ENCODE data around the gene EXOSC2.
A peak's percentile ranks its signal among the peaks of the same experiment; 100 is the strongest.
"Not testable (repeated sequence)": the region's sequence is repeated elsewhere in the genome, so short reads cannot be mapped to it uniquely, and the experiment has no call there.

Gene EXOSC2

DNA sequence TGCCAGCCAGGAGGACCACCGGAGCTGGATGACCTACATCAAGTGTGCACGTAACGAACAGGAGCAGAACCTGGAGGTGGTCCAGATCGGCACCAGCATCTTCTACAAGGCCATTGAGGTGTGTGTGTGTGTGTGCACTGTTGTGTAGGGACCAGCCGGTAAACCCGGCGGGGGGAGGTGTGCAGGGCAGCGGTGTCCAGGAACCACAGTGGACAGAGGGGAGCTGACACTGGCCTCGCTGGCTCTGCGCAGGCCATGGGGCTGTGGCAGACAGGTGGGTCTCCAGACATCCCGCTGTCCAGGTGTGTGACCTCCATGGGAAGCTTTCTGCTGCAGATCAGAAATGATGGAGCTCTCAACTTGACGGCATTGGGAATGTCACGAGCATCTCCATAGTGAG lies 25.4 kb upstream of the EXOSC2 start:
- DNase-seq: no peak

DNA sequence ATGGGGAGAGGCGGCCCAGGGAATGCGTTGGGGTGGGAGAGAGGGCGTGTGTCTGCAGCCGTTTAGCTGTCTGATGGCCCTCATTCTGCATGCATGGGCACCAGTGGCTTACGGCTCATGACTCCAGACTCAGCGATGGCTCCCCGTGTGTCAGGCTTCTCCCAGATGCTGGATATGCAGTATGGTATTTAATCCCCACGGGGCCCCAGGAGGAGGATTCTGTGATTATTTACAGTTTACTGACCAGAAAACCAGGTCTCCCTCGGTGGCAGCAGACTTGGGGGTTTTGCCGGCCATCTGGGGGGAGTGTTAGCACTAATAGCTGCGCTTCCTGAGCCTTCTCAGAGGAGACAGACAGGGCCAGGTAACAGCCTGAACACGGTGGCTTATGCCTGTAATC lies 24.9 kb upstream of the EXOSC2 start:
- no peak for DNase-seq

DNA sequence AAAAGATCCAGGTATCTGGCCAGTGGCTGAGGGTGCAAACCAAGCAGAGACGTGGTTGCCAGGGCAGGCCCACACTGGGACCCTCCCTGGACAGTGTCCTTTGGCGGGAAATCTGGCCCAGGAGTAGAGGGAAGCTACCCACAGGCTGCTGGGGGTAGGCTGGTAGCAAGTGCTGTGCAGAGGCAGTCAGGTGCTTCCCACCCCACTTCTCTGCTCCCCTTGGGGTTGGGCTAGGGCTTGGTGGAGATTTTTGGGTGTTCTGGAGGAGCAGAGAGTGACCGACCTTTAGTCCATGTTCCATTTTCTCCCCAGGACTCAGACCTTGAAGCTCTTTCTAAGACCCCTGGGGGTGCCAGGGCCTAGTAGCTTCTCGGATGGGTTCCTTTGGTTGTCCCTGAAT lies 23.6 kb upstream of the EXOSC2 start:
- DNase-seq: no peak

DNA sequence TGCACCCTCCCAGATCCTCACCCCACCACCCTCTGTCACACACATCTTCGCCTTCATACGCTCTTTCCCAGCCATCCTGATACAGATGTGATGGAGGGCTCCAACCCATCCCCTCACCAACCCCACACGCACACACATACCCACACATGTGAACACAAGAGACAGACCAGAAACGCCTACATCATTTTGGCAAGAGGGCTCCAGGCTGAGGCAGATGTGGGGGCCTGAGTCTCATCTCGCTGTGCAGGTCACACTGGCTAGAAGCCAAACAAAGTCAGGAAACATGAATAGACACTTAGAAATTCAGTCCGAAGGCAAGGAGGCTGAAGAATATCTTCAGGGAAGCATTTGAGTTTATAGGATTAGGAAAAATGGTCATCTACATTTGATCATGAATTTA lies 22.9 kb upstream of the EXOSC2 start:
- DNase-seq: no peak

DNA sequence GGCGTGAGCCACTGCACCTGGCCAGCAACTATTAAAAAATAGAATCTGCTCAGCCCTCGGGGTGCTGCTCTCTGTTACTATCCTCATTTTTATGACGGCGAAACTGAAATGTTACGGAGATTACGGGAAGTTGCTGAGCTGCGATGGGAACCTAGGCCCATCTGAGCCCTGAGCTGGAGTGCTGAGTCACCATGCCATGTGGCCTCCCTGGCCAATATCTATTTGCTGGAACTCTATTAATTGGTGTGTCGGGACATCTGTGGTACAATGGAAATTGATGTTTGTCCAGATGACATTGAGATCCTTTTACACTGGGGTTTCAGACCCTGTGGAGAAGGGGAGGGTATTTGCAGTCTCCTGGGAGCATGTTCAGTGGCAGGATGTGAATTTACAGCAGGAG lies 21.1 kb upstream of the EXOSC2 start:
- DNase-seq: no peak

DNA sequence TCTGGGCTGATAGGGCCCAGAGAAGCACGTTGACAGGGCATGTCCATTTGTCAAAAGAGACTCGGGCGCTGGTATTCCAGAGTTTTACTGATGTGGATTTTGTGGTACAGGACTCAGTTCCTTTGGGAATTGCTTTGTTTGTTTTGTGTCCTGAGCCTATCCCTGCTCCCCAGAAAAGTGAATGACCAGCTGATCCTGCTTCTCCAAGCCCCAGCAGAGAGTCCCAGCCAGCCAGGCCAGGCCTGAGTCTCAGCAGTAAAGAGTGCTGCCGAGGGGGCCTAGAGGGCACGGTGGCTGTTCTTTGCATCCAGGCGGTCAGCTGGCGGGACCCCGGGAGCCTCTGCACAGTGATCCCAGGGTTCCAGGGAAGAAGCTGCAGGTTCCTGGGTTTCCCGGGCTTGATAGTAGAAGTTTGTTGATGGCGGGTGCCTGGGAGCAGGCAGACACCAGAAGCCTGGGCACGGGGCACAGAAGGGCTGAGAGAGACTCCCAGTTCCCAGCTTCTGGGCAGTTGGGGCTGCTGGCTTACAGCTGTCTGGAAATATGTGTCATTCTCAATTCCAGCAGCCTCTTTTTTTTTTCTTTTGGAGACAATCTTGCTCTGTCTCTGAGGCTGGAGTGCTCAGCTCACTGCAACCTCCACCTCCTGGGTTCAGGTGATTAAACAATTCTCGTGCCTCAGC lies 20.5 kb upstream of the EXOSC2 start:
- DNase-seq: no peak

DNA sequence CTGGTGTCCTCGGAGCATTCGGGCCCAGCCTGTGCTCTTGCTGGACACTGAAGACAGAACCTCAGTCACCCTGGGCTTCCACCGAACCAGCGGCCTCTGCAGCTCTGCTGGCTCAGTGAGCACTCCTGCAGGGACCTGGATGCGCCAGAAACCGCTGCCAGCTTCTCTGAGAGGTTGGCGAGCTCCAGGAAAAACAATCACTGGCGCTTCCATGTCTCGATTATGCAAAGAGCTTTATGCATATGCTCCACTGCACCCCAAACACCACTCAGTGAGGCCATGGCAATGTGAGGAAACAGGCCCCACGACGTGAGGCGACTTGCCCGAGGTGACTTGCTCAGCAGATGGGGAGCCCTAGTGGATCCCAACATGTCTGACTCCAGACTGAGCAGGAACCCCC lies 18.2 kb upstream of the EXOSC2 start:
- no peak for DNase-seq

DNA sequence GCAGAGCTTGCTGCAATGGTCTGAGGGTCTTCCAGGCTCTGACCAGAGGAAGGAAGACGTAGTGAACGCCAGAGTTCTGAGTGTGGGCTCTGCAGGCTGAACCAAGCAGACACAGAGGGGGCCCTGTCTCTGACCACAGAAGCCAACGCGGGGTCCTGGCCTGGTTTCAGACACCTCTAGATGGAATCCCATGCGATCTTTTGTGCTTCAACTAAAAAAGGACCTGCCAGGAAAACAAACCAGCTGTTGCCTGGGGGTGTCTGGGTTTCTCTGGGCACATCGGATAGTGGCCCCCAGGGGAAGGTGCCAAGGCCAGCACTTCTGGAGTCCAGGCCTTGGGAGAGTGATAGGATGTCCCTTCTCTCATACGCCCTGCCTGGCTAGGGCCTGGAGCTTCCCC lies 16.3 kb upstream of the EXOSC2 start:
- DNase-seq: no peak

DNA sequence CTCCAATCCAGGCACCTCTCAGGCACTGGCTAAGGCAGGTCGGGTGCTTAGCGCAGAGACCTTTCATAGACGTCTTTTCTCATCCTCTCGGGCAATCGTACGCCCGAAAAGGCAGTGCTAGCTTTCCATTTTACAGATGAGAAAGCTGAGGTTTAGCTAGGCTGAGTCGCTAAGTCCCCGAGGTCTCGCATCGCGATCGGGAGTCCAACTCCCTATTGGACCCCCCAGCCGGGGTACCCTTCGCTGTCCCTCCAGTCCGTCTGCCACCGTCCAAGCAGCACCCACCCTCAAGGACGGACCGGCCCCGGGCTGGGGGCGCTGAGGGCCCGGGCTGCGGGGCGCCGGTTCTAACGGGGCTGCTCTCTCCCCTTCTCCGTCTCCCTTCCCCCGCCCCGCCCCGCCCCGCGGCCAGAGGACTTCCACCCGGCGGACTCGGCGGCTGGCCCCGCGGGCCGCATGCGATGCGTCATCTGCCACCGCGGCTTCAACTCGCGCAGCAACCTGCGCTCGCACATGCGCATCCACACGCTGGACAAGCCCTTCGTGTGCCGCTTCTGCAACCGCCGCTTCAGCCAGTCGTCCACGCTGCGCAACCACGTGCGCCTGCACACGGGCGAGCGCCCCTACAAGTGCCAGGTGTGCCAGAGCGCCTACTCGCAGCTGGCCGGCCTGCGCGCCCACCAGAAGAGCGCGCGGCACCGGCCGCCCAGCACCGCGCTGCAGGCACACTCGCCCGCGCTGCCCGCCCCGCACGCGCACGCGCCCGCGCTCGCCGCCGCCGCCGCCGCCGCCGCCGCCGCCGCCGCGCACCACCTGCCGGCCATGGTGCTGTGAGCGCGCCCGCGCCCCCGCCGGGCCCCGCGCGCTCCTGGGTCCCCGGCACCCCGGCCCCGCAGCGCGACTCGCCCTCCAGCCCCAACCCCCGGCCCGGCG lies 12.5 kb upstream of the EXOSC2 start:
- peak; percentile 72 to 93 (median 90) for DNase-seq

DNA sequence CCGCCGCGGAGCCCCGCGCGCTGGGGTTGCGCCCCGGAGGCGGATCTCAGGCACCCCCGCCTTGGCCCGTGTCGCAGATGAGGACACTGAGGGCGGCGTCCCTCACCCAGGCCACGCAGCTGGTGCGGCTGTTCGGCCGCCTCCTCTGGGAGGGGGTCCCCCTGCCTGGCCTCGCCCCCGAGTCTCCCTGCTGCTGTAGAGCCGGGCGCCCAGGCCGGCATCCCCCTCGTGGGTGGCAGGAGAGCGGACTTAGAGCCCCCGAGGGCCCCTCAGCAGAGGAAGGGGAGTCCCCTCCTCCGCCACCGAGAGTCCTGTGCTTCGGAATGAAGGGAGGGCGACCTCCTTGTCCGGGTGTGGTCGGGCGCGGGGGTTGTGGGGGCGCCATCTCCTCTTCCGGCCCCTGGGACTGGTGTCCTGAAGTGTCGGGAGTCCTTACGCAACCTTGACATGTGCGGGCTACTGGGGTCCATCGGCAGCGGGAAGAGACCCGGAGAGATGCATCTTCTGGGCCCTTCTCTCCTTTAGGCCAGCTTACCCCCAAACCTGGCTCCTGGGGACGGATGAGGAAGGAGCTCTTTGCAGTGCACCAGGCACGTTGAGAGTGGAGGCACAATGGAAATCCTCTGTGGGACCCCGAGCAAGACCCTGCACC lies 11.7 kb upstream of the EXOSC2 start:
- peak in 2 of 3 experiments; percentile 73 to 78 for DNase-seq

DNA sequence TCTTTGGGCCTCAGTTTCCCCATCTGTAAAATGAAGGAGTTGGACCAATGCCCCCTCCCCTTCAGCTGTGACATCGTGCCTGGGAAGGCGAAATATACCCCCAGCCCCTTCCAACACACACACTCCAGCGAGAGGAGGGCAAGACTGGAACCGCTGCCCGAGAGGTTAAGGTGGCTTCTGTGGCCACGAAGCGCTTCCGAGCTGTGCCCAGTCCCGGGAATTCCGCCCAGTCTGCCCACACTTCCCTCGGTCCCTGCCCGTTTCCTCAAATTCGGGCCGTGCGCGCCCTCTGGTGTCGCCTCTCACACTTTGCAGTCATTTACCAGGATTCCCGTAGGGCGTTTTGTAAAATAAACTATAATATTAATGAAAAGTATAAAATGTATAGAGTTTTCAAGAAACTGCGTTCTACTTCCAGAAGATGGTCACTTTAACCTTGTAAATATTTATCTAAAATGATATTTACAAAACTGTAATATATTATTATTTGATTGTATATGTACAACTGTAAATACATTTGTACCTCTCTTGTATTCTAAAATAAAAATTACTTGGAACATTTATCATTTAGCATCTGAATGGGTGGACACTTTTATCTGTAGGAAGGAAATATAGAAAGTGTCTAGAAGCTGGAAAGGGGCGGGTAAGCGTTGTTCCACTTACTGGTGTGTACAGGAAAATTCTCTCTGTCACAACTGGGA lies 11.0 kb upstream of the EXOSC2 start:
- peak; percentile 78 to 92 (median 82) for DNase-seq

DNA sequence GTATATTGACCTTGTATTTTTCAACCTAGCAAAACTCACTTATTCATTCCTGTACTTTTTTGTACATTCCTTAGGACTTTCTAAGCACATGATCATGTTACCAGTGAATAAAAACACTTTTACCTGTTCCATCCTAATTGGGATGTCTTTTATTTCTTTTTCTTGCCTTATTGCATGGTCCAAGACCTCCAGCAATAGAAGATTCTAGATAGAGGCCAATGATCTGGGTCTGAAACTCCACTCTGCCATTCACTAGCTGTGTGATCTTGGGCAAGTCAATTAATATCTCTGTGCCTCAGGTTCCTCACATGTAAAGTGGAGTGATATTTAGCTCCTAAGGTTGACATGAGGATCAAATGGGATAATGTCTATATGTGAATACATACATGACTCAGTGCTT lies 8.5 kb upstream of the EXOSC2 start:
- DNase-seq: no peak

DNA sequence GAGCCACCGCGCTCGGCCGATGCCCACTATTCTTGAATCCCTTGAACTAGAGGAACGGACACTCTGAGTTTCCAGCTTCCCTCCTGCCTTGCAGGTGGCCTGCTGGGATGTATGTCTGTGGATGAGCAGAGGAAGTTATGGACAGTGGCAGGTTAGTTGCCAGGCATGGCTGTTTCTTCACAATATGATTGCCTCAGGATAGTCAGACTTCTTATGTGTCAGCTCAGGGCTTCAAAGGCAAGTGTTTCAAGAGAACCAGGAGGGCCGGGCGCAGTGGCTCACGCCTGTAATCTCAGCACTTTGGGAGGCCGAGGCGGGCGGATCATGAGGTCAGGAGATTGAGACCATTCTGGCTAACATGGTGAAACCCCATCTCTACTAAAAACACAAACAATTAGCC lies 7.6 kb upstream of the EXOSC2 start:
- DNase-seq: not testable (repeated sequence)

DNA sequence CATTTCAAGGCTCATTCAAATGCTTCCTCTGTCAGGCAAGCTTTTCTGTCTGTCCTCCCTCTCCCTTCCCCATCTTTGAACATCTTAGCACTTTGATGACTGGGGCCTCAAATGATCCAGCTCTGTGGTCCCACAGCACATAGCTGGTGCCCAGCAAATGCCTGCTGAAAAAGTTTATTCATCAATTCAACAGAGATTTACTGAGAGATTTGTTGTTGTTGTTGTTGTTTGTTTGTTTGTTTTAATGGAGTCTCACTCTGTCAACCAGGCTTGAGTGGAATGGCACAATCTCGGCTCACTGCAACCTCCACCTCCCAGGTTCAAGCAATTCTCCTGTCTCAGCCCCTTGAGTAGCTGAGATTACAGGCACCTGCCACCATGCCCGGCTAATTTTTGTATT lies 6.0 kb upstream of the EXOSC2 start:
- DNase-seq: no peak

DNA sequence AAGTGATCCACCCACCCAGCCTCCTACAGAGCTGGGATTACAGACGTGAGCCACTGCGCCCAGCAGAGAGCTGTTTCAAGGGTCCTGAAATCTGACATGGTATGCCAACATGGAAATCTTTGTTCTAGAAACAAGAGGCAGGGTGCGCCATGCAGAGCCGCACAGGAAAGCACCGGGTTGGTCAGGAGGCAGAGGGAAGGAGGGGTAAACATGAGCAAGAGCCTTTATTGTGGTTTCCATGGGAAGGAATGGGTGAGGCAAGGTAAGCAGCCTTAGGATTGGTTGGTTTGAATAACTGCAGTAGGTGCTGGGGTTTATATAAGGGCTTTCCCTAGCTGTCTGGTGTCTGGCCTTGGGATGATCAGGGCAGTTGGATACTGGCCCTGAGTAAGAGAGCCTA lies 5.5 kb upstream of the EXOSC2 start:
- DNase-seq: no peak

DNA sequence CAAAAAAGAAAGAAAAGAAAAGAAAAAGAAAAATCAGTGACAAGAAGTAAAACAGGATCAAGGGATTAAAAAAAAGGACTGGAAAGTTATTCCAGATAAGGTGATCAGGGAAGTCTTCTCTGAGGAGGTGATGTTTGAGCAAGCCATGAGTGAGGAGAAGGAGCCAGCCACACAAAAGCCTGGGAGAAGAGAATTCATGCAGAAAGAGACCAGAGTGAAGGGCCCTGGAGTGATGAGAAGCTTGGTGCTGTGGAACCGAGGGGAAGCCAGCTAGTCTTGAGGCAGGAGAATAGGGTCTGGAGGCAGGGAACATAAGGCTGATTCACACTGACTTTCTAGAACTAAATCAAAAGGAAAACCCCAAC lies 4.0 kb upstream of the EXOSC2 start:
- no peak for DNase-seq

DNA sequence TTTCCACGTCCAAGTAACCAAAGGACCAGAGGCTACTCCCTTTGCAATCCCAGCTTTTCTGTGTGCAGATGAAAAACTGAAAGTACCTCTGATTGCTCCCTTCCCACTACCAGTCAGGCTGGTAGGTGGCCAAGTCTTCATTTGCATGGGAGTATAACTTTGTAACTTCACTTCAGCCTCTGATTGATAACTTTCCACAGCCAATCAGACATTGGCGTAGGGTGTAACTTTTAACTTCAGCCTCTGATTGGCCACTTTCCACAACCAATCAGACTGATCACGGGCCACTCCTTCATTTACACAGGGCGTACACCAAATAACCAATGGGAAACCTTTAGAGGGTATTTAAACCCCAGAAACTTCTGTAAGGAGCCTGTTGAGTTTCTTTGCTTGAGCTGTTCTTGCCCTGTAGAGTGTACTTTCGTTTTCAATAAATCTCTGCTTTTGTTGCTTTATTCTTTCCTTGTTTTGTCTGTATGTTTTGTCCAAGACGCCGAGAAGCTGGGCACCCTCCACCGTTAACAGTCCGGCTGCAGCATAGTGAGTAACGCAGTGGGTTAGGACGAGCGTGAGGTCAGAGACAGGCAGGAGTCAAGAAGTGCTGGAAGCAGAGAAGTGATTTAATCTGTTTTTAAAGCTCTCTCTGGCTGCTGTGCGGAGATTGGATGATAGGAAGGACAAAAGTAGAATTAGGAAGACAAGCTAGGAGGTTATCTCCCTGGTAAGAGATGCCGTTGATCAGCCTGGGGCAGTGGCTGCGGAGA lies 3.5 kb upstream of the EXOSC2 start:
- DNase-seq: peak; percentile 59 to 91 (median 81)

DNA sequence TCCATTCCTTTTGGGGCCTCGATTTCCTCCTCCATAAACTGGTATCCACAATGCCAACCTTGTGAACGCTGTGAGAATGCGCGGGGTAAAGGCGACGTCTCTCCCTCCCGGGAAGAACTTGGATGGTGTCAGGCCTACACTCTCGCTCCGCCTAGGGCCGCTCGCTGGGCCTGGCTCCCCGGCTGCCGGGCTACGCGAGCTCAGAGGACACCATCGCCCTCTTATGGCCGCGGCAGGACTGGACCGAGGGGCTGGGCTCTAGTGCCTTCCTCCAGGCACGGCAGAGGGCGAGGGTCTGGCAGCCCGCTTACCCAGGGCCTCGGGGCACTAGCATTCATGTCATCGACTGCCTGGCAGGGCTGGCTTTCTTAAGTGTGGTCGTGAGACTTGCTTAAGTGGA lies 1.3 kb upstream of the EXOSC2 start:
- DNase-seq: no peak

DNA sequence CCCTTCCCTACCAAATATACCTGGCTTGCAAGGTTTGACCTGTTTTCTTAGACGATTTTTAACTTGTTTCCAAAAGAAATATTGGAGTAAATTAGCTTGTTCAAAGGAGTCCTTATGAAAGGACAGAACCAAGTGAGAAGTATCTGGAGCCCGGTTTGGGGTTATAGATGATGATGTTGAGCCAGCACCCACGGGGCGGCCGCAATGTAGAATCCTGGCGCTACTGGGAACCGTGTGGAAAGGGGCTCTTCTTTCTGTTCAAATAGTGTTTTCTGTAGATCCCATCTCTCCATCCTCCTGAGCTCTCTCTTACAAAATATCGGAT lies 517 bp upstream of the EXOSC2 start:
- DNase-seq: no peak

DNA sequence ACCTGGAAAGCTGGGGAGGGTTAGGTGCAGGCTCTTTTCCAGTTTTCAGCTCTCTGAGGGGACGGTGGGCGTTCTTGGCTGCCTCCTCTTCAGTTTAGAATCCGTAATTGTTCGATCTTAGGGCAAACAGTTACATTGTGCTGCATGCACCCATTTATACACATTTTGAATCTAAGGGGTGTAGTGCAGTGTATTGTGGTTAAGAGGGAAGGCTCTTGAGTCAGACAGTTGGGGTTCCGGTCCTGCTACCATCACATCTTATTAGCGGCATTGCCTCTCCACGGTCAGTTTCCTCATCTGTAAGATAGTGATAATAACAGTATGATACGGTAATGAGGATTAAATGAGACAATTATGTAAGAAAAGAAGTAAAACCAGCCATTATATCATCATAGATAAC lies 625 bp downstream of the EXOSC2 start:
- DNase-seq: no peak

DNA sequence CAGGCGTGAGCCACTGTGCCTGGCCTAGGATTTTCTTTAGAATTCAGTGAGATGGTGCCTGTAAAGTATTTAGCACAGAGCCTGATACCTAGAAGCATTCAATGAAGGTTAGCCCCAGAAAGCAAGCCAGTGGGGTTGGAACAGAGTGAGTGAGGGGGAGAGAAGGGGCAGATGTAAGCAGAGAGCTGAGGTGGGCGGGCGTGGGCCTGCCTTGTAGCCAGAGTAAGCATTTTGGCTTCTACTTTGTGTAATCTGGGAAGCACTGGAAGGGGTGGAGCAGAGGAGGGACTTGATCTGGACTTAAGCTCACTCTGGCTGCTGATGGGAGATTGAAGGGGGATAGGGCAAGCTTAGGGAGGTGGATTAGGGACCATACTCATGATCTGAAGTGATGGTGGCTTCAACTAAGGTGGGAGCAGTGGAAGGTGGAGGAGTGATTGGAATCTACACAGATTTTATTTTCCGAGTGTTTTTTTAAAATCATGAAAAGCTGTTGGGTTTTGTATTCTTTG lies 2.6 kb downstream of the EXOSC2 start:
- no peak for DNase-seq

DNA sequence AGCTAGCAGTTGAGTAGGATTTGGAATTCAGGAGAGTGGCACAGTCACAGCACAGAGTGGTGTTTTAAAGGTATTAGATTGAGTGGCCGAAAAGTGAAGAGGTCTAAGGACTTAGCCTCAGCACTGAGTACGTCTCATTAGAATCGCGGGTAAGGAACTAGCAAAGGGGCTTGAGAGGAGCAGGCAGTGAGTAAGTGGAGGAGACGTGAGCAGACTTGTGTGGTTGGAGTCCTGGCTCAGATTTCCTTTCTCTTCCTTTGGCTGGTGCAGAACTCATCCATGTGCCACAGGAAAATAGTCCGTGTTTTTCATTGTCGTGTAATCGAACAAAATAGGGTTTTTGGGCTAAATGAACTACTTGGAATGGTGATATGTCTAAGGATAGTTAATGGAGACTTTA lies 3.4 kb downstream of the EXOSC2 start:
- no peak for DNase-seq

DNA sequence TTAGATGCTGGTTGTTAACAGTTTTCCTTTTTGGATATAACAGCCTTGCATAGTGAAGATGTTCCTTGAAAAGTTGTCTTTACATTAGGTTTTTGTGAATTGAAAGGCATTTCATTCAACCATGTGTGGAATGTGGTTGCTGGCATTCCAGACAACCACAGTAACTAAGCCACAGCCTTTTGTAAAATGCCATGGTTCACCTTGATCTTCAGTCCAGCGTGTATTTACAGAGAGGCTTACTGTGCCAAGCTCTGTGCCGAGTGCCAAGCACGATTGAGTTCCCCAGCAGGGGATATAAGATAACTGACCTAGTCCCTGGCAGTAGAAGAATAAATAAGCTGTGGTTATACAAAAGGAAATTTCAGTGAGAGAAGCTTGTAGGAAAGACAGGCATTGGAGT lies 4.9 kb downstream of the EXOSC2 start:
- DNase-seq: no peak

Data from NCI-H1417 (cell line).